UCSD-AML1 (cell line): ENCODE data around the gene SGCG.

Experiments used
- DNase-seq: peaks from one replicate; lab custom pipeline; 2025; ENCODE audit not compliant: unreplicated experiment; lab: John Stamatoyannopoulos, UW

Gene SGCG

DNA sequence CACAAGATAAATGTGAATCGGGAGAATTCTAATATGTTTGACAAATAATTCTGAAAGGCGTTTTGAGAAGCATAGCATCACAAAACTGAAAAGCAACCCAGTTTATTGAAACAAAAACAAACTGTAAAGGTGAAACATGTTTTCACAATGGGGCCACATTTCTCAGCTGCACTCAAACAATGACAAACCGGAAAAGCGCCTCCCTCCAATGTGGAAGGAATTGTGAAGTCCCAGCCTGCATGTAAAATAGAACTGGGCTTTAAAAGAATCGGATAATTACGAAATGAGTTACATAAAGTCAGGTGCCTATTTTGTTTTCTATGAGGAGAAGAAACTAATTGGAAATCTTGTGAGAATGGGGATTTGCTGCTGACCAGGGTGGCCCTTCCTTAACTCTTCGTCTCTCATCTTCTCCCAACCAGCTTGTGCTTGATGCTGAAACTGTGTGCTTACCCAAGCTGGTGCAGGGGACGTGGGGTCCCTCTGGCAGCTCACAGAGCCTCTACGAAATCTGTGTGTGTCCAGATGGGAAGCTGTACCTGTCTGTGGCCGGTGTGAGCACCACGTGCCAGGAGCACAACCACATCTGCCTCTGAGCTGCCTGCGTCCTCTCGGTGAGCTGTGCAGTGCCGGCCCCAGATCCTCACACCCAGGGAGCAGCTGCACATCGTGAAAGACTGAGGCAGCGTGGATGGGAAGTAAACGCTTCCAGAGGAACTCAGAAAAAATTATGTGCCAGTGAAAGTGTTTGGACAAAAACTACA is 143.3 kb downstream of the SGCG start:
- no peak for DNase-seq

DNA sequence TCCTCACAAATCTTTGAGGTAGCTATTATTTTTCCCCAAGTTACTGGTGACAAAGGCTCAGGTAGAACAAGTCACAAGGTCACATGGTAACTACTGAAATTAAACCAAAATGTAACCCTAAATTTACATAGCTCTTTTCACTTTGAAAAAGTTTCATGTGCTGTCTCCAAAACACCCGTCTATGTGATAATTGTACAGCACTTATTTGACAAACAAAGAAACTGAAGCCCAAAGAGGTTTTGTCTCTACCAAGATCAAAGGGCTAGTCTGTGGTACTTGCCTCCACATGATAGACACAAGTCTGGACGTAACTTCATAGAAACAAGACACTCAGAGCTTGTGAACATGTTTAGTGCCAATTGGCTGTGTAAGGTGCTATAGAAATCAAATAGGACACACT is 144.4 kb downstream of the SGCG start:
- DNase-seq, result no peak

DNA sequence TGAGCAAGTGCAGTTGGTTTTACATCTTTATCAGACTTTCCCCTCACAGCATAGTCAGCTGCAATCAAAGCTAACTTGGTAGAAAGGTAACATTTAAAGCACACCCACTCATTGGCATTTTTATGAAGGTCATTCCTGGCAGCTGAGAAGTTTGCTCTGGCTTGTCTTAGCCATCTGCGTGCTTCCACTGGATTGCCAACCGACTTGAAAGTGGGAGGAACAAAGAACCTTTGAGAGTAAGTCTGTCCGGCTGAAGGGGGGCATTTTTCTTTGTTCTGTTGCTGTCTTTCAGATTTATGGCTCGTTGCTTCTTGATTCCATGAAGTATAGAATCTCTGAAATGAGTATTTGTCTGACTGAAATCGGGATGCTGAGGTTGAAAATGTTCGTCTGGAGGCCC is 149.6 kb downstream of the SGCG start:
- no peak for DNase-seq

DNA sequence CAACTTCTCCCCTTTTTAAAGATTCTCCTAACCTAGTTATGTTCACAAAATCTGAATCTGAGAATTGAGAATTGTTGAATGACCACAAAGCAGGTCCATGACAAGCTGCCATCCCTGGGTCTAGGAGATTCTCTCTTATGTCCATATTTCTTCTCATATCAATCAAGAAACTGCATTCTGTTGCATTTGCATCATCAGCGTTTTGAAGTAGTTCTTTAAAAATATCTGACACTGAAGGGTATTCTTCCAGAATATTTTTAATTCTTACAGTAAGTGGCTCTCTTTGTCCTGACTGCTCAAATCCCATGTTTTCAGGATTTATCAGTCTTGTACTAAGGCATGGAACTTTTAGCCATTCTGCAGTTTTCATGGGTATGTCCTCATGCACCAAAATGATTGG is 158.4 kb downstream of the SGCG start:
- DNase-seq, result no peak

DNA sequence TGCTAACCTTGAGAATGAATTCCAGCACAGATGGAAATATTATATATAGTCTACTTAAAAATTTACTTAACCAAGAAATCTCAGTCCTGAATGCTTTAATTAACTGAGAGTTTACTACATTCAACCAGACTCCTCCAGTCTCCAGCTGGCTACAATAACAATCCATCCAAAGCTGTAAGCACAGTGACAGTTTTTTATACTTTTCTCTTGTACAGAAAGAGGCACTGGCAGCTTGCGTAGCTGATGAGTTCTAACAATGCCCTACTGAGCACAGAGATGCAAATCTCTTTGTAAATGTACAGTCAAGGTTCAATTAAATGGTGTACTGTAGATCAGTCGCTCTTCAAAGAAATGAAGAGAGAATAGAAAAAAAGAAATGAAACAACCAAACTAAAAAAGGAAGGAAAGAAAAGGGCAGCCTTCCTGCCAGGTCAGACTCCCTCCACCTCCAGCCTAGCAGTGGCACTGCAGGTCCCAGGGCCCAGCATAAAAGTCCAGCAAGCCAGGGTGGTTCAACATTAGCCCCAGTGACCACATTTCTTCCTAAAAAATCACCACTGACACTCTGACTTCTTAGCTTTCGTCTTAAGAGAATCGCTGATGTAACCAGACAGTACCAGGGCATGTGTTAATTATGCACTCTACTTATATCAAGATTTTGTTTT is 164.3 kb downstream of the SGCG start:
- no peak for DNase-seq

DNA sequence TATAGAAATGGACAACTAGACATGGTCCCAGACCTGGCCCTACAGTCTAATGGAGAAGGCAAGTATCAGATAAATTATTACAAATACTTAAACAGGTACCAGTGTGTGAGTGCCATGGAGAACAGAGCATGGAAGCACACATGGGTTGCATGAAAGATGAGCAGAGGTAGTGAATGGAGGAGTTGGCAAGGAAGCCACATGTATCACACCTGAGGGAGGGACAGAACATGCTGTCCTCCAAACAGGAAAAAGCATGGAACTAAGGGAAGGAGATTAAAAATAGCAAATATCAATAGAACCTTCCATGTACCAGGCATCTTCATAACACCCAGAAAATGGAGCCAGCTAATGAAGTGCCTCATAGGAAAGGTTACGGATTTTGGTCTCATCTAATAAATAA is 166.8 kb downstream of the SGCG start:
- DNase-seq, result no peak

DNA sequence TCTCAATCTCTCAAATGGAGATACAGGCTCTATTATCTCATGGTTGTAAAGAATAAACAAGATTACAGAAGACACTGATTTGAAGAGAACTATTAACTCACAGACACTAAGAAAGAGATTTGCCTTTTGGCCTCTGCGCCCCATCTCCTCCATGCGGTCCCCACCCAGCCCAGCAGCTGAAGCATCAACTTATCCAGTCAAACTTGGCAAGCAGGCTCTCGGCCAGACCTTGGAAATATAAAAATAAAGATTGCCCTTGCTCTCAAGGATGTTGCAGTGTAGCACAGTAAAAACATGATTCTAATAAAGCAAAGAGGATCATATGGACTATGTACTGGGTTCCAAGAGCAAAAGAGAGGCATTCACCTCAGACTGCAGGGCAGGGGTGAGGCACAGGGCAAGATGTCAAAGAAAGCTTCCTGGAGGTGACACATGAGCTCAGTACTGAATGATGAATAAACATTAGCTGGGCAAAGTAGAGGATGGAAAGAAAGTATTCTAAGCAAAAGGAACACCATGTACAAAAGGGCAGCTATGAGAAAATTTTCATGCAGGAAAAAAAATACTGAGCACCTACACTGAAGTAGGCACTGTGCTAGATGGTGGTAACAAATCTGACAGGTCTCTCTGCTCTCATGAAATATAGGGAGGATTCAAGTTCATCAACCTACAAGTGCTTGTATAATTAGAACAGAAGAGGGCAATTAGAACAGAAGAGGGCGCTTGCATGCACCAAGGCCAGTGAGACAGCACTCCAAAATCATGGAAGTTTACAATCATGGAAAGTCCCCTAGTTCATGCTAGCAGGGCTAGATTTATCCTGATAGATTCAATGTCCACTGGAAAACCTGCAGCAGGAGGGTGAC is 167.7 kb downstream of the SGCG start:
- no peak for DNase-seq

DNA sequence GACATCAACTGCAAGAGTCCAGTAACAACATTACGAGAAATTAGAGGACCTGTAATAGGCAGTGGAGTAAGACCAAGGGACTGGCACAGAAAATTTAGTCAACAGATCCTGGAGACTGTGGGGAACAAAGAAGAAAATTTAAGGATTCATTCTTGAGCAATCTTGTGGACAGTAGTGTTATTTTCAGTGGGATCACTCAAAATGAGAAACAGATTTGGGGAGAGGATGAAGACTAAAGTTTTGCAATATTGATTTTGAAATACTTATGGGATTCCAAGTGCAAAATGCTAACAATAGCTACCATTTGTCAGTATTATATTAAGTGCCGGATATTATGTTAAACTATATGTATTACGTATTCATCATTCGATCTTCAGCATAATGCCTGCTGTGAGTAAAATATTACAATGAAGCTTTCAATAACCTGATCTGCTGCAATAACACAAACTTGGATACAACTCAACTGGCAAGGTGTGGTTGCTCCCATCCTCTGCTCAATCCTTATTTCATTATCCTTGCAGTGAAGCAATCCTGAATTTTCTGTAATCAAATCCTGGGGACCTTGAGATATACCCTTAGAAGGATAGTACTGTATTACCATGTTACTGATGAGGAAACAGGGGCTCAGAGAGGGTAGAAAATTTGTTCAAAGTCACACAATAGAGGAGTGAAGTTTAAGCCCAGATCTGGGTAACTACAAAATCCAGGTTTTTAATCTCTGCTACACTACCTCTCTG is 168.6 kb downstream of the SGCG start:
- no peak for DNase-seq

DNA sequence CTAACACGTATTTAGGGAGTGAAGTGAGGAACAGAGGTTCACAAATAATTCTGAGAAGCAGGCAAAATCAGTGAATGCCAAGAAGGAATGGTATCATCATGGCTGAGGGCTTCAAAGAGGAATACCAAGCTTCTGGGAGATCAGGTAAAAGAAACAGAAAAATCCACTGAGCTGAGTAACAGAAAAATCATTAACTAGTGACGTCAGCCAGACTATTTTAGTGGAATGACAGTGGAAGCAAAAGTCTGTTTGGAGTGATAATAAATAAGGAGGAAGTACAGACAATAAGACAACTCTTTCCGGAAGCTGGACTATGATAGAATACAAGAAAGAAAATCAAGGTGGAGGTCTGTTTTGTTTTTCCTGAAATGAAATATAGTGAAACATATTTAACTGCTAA is 169.2 kb downstream of the SGCG start:
- DNase-seq, result no peak

DNA sequence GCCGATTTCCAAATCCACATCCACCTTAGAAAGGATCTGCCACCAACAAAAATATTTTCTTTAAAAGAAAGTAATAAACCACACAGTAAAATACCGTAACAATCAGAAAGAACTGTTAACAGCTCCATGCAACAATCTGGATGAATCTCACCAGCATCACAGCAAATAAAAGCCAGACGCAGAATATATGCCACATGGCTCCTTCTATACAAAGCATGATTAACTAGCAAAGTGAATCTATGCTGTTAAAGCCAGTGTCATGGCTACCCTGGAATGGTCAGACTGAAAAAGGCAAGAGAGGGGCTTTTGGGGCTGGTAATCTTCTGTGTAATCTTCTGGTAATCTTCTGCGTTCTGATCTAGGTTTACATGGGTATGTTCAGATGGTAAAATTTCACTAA is 171.4 kb downstream of the SGCG start:
- DNase-seq, result no peak

DNA sequence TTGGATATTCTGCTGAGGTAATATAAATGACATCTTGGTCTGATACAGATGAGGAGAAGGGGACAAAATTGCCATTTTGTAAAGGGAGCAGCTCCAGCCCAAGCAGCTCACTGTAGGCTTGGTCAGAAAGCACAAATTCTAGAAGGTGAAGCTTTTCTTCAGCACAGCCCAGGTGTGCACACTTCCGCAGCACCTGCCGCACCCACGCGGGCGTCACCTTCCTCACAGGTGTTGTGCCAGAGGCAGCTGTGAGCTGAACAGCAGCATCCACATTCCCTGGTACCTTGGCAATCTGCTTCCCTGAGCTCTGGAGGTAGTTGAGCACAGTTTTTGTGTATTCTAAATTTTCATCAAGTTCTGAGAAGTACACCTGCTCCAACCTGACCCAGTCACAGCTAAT is 173.7 kb downstream of the SGCG start:
- no peak for DNase-seq

DNA sequence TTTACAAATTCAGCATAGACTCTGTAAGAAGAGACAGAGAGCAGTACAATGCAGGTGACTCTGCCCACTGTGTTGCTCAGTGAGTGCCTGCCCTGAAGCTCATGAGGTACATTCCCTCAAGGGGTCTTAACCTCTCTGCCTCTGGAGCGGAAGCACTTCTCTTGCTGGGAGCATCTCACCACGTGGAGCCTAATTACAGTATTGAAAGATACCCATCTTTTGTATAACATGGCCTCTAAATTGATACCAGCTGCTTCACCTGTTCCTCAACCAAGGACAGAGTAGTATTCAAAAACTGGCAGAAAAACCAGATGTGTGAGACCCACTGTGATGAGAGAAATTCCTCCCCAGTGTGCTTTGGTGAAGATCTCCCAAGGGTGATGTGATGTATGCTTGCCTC is 175.6 kb downstream of the SGCG start:
- DNase-seq, result no peak

DNA sequence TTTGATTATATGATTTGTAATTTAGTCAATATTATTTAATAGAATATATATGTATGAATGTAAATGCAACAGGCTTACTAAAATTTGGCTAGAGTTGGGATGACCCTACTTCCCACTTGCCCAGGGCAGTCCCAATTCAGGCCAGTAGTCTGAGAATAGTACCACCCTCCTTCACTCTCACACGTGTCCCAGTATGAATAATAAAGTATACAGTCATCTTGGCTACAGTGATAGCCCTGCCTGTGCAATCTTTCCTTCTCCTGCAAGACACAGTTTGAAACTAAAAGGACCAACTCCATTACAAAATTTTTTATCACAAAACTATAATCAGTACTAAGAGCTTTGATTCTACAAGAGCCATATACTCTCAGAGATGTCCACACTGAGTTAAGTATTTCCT is 176.6 kb downstream of the SGCG start:
- DNase-seq, result no peak

DNA sequence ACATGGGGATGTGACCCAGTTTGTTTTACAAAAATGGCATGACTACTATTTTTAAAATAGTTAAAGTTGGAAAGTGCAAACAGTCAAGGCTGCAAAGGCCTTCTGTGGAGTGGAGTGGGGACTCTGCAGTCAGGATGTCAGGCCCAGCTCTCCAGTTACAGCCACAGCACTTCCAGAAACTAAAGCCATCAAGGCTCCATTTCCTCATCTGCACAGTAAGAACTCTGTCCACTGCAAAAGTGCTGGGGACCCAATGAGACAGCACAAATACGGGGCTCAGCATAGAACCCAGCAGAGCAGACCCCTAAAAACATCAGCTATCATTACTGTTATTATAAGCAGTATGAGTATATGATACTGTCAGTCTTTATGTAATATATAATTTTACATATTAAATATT is 179.1 kb downstream of the SGCG start:
- no peak for DNase-seq

DNA sequence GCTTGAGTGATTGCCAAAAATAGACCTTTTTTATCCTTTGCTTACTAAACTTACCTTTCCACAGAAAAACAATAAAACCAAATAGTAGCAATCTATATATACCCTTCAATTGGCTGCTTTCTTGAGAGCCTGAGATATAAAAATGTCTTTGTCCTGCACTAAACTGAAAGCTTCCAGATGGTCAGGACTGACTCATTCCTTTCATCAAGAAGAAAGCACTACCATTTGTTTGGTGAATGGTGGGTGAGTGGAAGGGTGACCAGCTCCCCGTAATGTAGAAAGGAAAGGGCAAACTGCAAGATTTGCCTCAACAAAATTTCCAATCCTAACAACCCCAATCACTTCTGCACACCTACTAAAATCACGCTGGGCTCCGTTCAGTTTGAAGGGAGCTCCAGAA is 184.9 kb downstream of the SGCG start:
- no peak for DNase-seq

DNA sequence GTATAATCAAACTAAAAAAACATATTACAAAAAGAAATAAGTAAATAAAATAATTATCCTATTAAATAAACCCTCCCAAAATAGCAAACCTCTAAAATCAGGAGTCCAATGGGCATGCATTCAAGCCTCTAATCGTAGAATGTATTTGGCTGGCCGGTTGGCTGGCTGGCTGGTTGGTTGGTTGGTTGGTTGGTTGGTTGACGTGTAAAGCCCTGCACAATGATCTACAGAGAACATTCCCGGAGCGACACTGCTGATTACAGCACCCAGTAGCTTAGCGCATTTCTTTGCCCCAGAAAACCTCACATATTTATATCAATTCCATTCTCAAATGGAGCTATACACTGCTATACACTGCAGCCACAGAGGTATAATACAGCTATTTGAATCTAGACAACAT is 187.1 kb downstream of the SGCG start:
- DNase-seq, result no peak

DNA sequence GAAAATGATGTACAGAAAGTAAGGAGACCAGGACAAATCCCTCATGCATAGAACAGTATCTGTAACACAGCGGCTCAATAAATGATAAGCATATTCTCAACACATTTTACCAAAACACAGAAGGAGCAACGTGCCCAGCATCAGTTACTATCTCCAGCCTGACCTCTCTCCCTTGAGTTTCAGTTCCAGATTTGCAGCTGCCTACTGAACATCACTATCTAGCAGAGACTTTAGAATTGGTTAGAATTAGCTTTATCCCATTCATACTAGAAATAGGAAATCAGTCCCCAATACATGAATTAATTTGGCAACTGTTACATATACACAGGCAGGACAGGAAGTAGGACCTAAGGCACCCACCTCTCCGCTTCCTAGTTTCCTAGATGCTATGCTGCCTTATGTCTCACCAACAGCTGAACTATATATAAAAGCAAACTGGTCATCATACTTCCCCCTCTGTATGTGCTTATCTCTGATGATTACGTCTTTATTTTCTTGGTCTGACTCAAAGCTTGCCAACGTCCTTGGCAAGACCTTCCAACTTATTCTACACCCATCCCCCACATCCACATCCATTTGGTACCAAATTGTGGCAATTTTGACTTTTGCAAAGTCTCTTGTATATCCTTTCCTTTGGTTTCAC is 191.6 kb downstream of the SGCG start:
- DNase-seq, result no peak
